H1 (cell line): ENCODE results near the gene ZBTB20.

Experiments
- BCL11A ChIP-seq, 2 experiments: IDR thresholded peaks; one replicate each; pipeline ENCODE4 v1.6.1; 2011; ENCODE audit warnings: low read depth in 2 of 2, low read length in 2 of 2, mild to moderate bottlenecking in 2 of 2
- CBX8 ChIP-seq: fragments of 300-800, 300-1000 bp; sonication (generic); IDR thresholded peaks from 2 replicates; pipeline ENCODE4 v1.7.1; 2016; ENCODE audit warnings: low read depth, low read length, borderline replicate concordance
- CREB1 ChIP-seq: IDR thresholded peaks from 2 replicates; pipeline ENCODE4 v1.6.1; 2012; ENCODE audit warnings: inconsistent platforms
- CTCF ChIP-seq, 3 experiments: IDR thresholded peaks; 1 replicate in 2 of 3; 2 replicates in 1 of 3; pipeline versions ENCODE4 v1.5.1 to v1.6.1; 2011; ENCODE audit warnings: low read length in 3 of 3, mild to moderate bottlenecking in 3 of 3, inconsistent platforms in 2 of 3, low read depth in 1 of 3, moderate library complexity in 1 of 3; ENCODE audit not compliant: insufficient read depth in 1 of 3; ENCODE audit errors: control extremely low read depth in 1 of 3
- EP300 ChIP-seq, 2 experiments: IDR thresholded peaks; 1 replicate in 1 of 2; 2 replicates in 1 of 2; pipeline ENCODE4 v1.6.1; 2011 to 2012; ENCODE audit warnings: low read depth in 2 of 2, low read length in 2 of 2, mild to moderate bottlenecking in 2 of 2, borderline replicate concordance in 1 of 2, inconsistent platforms in 1 of 2, moderate library complexity in 1 of 2
- KDM5A ChIP-seq: fragments of 200-600 bp; IDR thresholded peaks from 2 replicates; pipeline ENCODE4 v1.7.1; 2012; ENCODE audit warnings: mild to moderate bottlenecking, low read length, inconsistent platforms, mixed read lengths
- MAX ChIP-seq: IDR thresholded peaks from 2 replicates; pipeline ENCODE4 v1.6.1; 2012; ENCODE audit warnings: inconsistent platforms

GRCh38 chr3:114424337-114424736 is 722.8 kb downstream of the ZBTB20 start:
- TF ChIP-seq KDM5A (no peak), BCL11A (IDR thresholded peaks at IDR 0.05; ENCODE audit: low read depth in 2 of 2, low read length in 2 of 2) (no peak), CBX8 (no peak), CREB1 (no peak), CTCF (IDR thresholded peaks at IDR 0.05; ENCODE audit: control extremely low read depth in 1 of 3, insufficient read depth in 1 of 3, low read depth in 1 of 3, low read length in 3 of 3) (no peak), MAX (no peak), EP300 (IDR thresholded peaks at IDR 0.05; ENCODE audit: borderline replicate concordance in 1 of 2, low read depth in 2 of 2, low read length in 2 of 2) (no peak)
